GF-D8 (cell line): ENCODE measurements around the gene XAGE3.

ENCODE experiments used
- DNase-seq: peaks from one replicate; lab custom pipeline; 2025; lab: John Stamatoyannopoulos, UW

Gene XAGE3

GRCh38 chrX:52839137-52839536 lies 28.7 kb downstream of the XAGE3 start:
- no peak for DNase-seq

GRCh38 chrX:52830551-52830950 lies 37.3 kb downstream of the XAGE3 start:
- no peak for DNase-seq

- DNase-seq: no peak
Measured at GRCh38 chrX:52824608-52825007, 43.3 kb downstream of the XAGE3 start.

- DNase-seq: no peak
Measured at GRCh38 chrX:52821079-52821760, 46.7 kb downstream of the XAGE3 start.

- no peak for DNase-seq
Measured at GRCh38 chrX:52819788-52820187, 48.1 kb downstream of the XAGE3 start.
